SK-N-SH treated with all-trans-retinoic acid at 6 μM for 48 hours (cell line): ENCODE measurements around the gene FBLN2.
A peak's percentile ranks its signal among the peaks of the same experiment; 100 is the strongest.

Experiments used
- ATAC-seq: fragments of 200-7000 bp; cut with Tn5 transposase; 3 replicates; pipeline ENCODE4 v1.9.1; 2020; ENCODE audit warnings: mild to moderate bottlenecking, moderate library complexity
- ESRRG ChIP-seq: fragments of 250-450 bp; sonication (Bioruptor Pico); IDR thresholded peaks from 2 replicates; pipeline ENCODE4 v1.6.1; 2021; ENCODE audit warnings: mild to moderate bottlenecking
- GLIS3 ChIP-seq: fragments of 250-450 bp; sonication (Bioruptor Pico); IDR thresholded peaks from 2 replicates; pipeline ENCODE4 v1.5.0; 2020; ENCODE audit warnings: mild to moderate bottlenecking, moderate library complexity
- ISL1 ChIP-seq: fragments of 250-450 bp; sonication (Bioruptor Pico); IDR thresholded peaks from 2 replicates; pipeline ENCODE4 v2.1.2; 2022; ENCODE audit warnings: mild to moderate bottlenecking, moderate library complexity
- OSR1 ChIP-seq: fragments of 250-450 bp; sonication (Bioruptor Pico); IDR thresholded peaks from 2 replicates; pipeline ENCODE4 v1.8.0; 2022; ENCODE audit warnings: moderate library complexity, mild to moderate bottlenecking, inconsistent platforms
- PPARA ChIP-seq: fragments of 250-450 bp; sonication (Bioruptor Pico); IDR thresholded peaks from 2 replicates; pipeline ENCODE4 v1.5.0; 2020; ENCODE audit warnings: mild to moderate bottlenecking, borderline replicate concordance
- TCF4 ChIP-seq: fragments of 250-450 bp; sonication (Bioruptor Pico); IDR thresholded peaks from 2 replicates; pipeline ENCODE4 v1.8.0; 2021; ENCODE audit warnings: mild to moderate bottlenecking, moderate library complexity, borderline replicate concordance
- ZC3H10 ChIP-seq: fragments of 250-450 bp; sonication (Bioruptor Pico); IDR thresholded peaks from 2 replicates; pipeline ENCODE4 v1.5.1; 2021; ENCODE audit warnings: mild to moderate bottlenecking, moderate library complexity
- ZFP3 ChIP-seq: fragments of 250-450 bp; sonication (Bioruptor Pico); IDR thresholded peaks from 2 replicates; pipeline ENCODE4 v1.5.0; 2020; ENCODE audit warnings: mild to moderate bottlenecking, moderate library complexity
- ZFP30 ChIP-seq: fragments of 450-650 bp; formaldehyde crosslinking; IDR thresholded peaks from 2 replicates; pipeline ENCODE4 v1.5.0; 2022; ENCODE audit warnings: mild to moderate bottlenecking, moderate library complexity
- ZNF565 ChIP-seq: fragments of 450-650 bp; formaldehyde crosslinking; conservative IDR thresholded peaks from 2 replicates; pipeline ENCODE4 v1.5.0; 2020; ENCODE audit warnings: low read depth, mild to moderate bottlenecking, moderate library complexity
- ZNF70 ChIP-seq: fragments of 450-650 bp; formaldehyde crosslinking; IDR thresholded peaks from 2 replicates; pipeline ENCODE4 v1.5.0; 2020; ENCODE audit warnings: mild to moderate bottlenecking, moderate library complexity
- ZNF8 ChIP-seq: fragments of 450-650 bp; formaldehyde crosslinking; IDR thresholded peaks from 2 replicates; pipeline ENCODE4 v1.5.0; 2020; ENCODE audit warnings: mild to moderate bottlenecking, moderate library complexity
- TF ChIP-seq, protein P1 (sequence below): fragments of 250-450 bp; sonication (Bioruptor Pico); IDR thresholded peaks from 2 replicates; pipeline ENCODE4 v1.5.1; 2021; ENCODE audit warnings: mild to moderate bottlenecking, moderate library complexity
- TF ChIP-seq, protein P2 (sequence below): fragments of 250-450 bp; sonication (Bioruptor Pico); IDR thresholded peaks from 2 replicates; pipeline ENCODE4 v1.8.0; 2020; ENCODE audit warnings: mild to moderate bottlenecking, moderate library complexity, borderline replicate concordance
- TF ChIP-seq, protein P3 (sequence below): fragments of 250-450 bp; sonication (Bioruptor Pico); IDR thresholded peaks from 2 replicates; pipeline ENCODE4 v1.5.0; 2020; ENCODE audit warnings: mild to moderate bottlenecking, moderate library complexity

Gene FBLN2

DNA sequence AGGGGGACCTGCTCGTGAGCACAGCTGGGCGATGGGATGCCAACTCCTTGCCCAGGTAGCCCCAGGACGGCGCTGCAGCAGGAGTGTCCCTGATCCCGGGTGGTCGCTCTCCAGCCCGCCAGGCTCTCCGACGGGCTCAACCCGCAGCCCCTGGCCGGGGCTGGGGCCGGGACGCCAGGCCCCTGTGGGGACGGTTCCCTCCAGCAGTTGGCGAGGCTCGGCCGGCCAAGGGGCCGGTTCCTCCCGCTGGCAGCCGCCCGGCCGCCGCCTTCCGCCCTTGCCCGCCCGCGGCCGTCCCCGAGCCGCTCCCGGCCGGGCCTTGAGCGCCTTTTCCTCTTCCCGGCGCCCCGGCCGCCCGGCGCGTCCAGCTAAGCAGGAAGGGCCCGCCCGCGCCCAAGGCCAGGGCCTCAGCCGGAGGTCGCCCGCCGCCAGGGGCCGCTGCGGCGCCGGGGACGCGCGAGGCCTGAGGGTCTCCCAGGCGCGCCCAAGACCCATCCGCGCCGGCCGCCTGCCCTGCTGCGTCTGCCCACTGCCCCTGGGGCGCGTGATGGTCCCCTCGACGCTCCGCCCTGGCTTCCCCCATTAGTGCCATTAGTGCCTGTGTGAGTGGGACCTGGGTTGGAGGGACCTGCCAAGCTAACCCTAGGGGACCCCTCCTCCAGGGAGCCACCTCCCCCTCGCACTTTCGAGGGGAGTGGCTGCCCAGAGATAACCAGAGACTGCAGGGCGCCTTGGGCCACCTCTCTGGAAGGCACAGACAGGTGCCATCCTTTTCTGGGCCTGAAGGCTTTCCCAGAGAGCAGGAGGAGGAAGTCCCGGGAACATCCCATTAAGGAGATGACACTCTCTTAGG is 106.4 kb downstream of the FBLN2 start (continued):
- TF ChIP-seq, protein P1, sequence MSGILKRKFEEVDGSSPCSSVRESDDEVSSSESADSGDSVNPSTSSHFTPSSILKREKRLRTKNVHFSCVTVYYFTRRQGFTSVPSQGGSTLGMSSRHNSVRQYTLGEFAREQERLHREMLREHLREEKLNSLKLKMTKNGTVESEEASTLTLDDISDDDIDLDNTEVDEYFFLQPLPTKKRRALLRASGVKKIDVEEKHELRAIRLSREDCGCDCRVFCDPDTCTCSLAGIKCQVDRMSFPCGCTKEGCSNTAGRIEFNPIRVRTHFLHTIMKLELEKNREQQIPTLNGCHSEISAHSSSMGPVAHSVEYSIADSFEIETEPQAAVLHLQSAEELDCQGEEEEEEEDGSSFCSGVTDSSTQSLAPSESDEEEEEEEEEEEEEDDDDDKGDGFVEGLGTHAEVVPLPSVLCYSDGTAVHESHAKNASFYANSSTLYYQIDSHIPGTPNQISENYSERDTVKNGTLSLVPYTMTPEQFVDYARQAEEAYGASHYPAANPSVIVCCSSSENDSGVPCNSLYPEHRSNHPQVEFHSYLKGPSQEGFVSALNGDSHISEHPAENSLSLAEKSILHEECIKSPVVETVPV (CRISPR knock-in tag), result no peak
- no peak for TF ChIP-seq ZNF565

DNA sequence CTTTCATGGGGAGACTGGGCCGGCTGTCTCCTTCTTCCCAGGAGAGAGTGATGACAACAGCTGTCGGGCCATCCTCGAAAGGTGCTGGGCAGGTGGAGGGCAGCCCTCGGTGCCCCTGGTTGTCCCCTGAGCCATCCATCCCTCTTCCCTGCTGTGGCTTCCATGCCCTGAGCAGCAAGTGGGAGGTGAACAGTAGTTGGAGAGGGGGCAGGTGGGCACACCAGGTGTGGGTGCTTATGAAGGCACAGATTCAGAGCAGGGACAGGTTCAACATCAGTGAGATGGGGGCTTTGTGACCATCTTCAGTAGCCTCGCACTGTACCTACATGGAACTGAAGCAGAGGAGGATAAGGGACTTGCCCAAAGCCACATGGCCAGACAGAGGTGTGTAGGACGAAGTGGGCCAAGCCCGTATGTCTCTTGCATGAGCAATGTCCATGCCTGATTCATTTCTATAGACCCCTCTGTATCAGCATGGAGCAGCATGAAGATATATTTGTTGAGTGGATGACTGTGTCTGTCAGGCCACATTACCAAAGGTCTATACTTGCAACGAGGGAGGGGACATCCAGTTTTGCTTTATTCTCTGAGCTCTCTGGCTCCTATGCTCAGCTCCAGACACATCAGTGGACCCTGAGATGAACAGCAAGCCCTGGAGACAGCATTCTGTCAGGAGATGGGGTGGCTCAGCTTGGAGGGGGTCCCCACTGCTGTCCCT is 107.8 kb downstream of the FBLN2 start:
- ATAC-seq, result no peak
- TF ChIP-seq OSR1 (CRISPR knock-in tag) (no peak), ISL1 (CRISPR knock-in tag) (no peak), TCF4 (CRISPR knock-in tag) (no peak), ESRRG (CRISPR knock-in tag) (no peak), GLIS3 (no peak), ZFP3 (CRISPR knock-in tag) (no peak), ZC3H10 (CRISPR knock-in tag) (no peak), ZNF70 (CRISPR knock-in tag) (peak; percentile 98)
- TF ChIP-seq, protein P1 (CRISPR knock-in tag), result no peak
- TF ChIP-seq, all 23 proteins: peak for 1

DNA sequence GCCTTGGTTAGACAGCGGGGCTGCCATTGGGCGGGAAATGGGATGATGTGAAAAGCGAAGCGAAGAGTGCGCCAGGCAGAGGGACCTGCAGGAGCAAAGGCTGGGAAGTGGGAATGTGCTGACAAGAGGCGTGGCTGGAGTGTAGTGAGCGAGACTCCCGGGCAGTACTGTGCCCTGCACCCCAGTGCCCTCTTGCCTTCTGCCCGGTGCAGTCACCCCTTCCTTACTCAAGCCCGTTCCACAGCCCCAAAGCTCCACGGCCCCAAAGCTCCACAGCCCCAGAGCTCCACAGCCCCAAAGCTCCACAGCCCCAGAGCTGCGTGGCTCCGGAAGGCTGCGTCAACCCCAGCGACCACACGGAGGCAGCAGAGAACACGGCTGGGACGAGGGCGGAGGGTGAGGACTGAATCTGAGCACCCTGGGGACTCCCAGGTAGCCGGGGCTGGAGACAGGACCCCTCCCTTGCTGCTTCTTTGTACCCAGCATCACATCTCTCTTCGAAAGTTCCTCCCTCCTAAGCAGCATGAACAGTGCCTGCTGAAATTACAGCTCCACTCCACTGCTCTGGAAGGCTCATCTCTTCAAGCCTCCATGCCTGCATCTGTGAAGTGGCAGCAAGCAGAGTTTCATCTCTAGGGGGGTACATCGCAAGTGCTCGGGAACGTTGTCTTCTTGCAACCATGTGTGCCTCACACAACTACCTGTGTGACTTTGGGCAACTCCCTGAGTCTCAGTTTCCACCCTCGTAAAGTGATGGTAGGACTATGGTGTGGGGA is 108.9 kb downstream of the FBLN2 start:
- ATAC-seq, result peak; percentile 94
- TF ChIP-seq, protein P2, sequence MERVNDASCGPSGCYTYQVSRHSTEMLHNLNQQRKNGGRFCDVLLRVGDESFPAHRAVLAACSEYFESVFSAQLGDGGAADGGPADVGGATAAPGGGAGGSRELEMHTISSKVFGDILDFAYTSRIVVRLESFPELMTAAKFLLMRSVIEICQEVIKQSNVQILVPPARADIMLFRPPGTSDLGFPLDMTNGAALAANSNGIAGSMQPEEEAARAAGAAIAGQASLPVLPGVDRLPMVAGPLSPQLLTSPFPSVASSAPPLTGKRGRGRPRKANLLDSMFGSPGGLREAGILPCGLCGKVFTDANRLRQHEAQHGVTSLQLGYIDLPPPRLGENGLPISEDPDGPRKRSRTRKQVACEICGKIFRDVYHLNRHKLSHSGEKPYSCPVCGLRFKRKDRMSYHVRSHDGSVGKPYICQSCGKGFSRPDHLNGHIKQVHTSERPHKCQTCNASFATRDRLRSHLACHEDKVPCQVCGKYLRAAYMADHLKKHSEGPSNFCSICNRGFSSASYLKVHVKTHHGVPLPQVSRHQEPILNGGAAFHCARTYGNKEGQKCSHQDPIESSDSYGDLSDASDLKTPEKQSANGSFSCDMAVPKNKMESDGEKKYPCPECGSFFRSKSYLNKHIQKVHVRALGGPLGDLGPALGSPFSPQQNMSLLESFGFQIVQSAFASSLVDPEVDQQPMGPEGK (CRISPR knock-in tag), result no peak
- TF ChIP-seq OSR1 (CRISPR knock-in tag) (no peak), ZFP3 (CRISPR knock-in tag) (no peak), ZFP30 (CRISPR knock-in tag) (no peak), ISL1 (CRISPR knock-in tag) (no peak), ZNF8 (CRISPR knock-in tag) (no peak)
- TF ChIP-seq, protein P3, sequence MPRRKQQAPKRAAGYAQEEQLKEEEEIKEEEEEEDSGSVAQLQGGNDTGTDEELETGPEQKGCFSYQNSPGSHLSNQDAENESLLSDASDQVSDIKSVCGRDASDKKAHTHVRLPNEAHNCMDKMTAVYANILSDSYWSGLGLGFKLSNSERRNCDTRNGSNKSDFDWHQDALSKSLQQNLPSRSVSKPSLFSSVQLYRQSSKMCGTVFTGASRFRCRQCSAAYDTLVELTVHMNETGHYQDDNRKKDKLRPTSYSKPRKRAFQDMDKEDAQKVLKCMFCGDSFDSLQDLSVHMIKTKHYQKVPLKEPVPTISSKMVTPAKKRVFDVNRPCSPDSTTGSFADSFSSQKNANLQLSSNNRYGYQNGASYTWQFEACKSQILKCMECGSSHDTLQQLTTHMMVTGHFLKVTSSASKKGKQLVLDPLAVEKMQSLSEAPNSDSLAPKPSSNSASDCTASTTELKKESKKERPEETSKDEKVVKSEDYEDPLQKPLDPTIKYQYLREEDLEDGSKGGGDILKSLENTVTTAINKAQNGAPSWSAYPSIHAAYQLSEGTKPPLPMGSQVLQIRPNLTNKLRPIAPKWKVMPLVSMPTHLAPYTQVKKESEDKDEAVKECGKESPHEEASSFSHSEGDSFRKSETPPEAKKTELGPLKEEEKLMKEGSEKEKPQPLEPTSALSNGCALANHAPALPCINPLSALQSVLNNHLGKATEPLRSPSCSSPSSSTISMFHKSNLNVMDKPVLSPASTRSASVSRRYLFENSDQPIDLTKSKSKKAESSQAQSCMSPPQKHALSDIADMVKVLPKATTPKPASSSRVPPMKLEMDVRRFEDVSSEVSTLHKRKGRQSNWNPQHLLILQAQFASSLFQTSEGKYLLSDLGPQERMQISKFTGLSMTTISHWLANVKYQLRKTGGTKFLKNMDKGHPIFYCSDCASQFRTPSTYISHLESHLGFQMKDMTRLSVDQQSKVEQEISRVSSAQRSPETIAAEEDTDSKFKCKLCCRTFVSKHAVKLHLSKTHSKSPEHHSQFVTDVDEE (CRISPR knock-in tag), result no peak

DNA sequence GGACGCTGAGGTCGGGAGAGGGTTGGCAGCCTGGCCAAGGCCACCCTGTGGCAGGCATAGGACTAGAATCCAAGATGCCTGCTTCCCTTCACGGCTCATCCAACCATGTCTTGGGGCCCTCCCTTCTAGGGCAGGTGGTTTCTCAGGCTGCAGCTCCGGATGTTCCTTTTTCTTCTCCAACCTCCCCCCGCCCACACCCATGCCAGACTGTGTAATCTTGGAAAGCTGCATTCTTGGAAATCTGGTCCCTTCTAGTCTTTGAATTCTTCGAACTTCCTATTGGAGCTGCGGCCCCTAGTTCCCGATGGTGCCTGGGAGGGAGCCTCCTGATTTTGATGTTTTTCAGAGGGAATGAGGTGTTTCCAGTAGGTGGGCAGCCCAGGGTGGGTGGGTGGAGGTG is 109.8 kb downstream of the FBLN2 start:
- TF ChIP-seq PPARA (CRISPR knock-in tag), result no peak
- no peak for ATAC-seq
